GM06990 (cell line): ENCODE measurements around the gene TIE1.

Experiments used
- DNase-seq: peaks from one replicate; pipeline ENCODE4 v3.0.0-alpha.2; 2011; ENCODE audit not compliant: insufficient read length; ENCODE audit errors: extremely low read depth
- H3K27me3 ChIP-seq: replicated peaks from 2 replicates; pipeline ENCODE4 v1.6.0; 2011; ENCODE audit warnings: low read length; ENCODE audit not compliant: control insufficient read depth, insufficient read depth
- H3K36me3 ChIP-seq: 2 replicates; pipeline ENCODE4 v1.5.1; 2011; ENCODE audit warnings: low read length; ENCODE audit not compliant: control insufficient read depth, insufficient read depth
- H3K4me3 ChIP-seq: replicated peaks from 2 replicates; pipeline ENCODE4 v1.5.1; 2011; ENCODE audit warnings: low read depth, mild to moderate bottlenecking, control low read depth, low read length
- TF ChIP-seq, protein P1 (sequence below): IDR thresholded peaks from 2 replicates; pipeline ENCODE4 v1.5.1; 2011; ENCODE audit warnings: low read length, control low read depth, mild to moderate bottlenecking, inconsistent platforms; ENCODE audit not compliant: insufficient read depth, poor library complexity, severe bottlenecking

TIE1 gene

DNA sequence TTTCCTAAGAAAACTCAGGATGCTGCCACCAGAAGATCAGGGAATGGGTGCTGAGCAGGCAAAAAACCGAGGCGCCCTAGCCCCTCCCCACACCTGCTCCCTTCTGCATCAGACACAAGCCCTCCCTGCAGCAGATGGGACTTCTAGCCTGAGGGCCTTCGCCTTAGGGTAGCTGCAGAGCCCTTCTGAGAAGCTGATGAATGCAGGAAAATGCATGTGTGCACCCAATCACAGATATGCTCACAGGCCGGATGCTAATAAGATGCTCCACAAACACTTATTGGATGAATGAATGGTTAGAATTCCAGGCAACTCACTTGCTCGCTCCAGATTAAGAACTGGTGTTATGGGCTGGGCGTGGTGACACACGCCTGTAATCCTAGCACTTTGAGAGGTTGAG lies 8.6 kb upstream of the TIE1 start:
- no peak for DNase-seq
- no peaks in the 10 kb centered on the region for H3K36me3 ChIP-seq
- no peak overlapping the region for H3K4me3 ChIP-seq
- H3K27me3 ChIP-seq: no peaks in the 10 kb centered on the region
- TF ChIP-seq, protein P1, sequence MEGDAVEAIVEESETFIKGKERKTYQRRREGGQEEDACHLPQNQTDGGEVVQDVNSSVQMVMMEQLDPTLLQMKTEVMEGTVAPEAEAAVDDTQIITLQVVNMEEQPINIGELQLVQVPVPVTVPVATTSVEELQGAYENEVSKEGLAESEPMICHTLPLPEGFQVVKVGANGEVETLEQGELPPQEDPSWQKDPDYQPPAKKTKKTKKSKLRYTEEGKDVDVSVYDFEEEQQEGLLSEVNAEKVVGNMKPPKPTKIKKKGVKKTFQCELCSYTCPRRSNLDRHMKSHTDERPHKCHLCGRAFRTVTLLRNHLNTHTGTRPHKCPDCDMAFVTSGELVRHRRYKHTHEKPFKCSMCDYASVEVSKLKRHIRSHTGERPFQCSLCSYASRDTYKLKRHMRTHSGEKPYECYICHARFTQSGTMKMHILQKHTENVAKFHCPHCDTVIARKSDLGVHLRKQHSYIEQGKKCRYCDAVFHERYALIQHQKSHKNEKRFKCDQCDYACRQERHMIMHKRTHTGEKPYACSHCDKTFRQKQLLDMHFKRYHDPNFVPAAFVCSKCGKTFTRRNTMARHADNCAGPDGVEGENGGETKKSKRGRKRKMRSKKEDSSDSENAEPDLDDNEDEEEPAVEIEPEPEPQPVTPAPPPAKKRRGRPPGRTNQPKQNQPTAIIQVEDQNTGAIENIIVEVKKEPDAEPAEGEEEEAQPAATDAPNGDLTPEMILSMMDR: no peak

DNA sequence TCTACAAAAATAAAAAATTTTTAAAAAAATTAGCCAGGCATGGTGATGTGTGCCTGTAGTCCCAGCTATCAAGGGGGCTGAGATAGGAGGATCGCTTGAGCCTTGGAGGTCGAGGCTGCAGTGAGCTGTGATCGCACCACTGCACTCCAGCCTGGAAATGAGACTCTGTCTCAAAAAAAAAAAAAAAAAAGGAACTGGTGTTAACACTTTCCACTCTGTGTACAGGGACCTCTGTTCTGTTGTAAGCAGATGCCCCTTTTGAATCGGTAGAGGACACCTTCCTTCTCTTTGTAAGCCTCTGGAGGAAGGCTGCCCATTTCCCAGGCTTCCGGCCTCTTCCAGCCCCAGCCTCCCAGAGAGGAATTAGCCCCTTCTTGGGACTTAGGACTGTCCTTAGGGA lies 8.1 kb upstream of the TIE1 start:
- no peak for DNase-seq
- TF ChIP-seq, protein P1: no peak
- H3K27me3 ChIP-seq: no peaks in the 10 kb centered on the region
- no peak overlapping the region for H3K4me3 ChIP-seq
- H3K36me3 ChIP-seq: no peaks in the 10 kb centered on the region

DNA sequence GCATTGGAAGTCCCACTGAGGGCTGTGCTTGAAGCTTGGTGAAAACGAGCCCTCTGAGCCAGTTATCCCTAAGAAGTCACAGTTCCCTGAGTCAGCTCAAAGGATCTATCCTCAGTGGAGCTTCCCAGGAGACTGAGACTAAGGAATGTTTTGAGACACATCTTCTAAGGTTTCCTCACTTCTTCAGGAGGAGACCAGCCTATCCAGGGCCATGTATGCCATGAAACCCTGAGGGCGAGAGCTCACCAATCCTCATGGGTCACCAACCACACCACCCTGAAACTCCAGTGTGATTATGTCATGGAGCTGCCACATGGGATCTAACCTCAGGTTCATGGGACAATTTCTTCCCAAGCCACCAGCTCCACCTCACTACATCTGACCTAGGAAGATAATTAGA lies 7.6 kb upstream of the TIE1 start:
- Histone ChIP-seq H3K4me3 (no peak overlapping the region), H3K36me3 (no peaks in the 10 kb centered on the region), H3K27me3 (no peaks in the 10 kb centered on the region)
- TF ChIP-seq, protein P1: no peak
- no peak for DNase-seq

DNA sequence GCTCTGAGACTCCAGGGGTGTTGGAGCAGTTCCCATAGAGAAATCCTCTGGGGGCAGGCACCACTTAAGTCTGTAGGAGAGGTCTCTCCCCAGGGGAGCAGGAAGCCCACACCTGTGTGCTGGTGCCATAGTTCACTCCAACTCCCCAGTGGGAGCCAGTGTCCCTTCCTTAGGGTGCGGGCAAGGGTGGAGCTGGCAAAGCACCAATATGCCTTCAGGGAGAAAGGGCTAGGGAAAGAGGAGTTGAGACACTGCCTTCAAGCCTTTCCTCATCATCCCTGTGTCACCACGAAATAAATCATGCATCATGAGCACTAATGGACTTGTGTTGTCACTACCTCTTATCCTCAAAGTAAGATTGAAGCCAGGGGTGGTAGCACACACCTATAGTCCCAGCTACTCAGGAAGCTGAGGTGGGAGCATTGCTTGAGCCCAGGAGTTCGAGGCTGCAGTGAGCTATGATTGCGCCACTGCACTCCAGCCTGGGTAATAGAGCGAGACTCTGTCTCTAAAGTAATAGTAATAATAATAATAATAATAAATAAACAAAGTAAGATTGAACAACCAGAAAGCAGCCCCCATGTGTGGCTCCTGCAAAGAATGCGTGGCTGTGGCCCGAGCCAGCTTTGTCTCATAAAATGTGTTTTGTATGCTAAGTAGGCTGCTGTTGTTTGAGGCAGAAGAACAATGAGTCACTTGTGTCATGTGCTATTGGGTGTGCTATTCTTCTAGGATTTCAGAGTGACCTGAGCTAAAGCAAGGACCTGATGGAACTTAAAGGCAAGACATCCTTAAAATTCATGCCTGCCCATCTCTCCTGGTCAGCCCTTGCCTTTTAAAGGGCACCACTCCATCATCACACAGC lies 6.7 kb upstream of the TIE1 start:
- no peak for DNase-seq
- H3K4me3 ChIP-seq: no peak overlapping the region
- no peaks in the 10 kb centered on the region for H3K36me3 ChIP-seq
- TF ChIP-seq, protein P1: no peak
- H3K27me3 ChIP-seq: no peaks in the 10 kb centered on the region

DNA sequence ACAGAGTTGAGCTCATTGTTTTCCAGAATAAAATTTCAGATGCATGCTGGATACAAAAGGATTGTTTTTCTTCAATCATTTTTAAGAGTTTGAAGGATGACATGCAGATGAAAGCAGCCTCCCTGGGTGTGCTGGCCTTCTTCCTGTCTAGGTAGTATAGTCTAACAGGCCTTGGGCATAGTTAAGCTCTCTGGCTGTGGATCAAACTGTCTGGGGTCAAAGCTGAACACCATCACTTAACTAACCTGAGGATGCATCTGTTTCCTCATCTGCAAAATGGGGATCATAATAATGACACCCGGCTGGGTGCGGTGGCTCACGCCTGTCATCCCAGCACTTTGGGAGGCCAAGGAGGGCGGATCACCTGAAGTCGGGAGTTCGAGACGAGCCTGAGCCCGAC lies 6.0 kb upstream of the TIE1 start:
- no peak overlapping the region for H3K4me3 ChIP-seq
- DNase-seq: no peak

More for the DNA sequence above, 6.0 kb upstream of the TIE1 start:
- TF ChIP-seq, protein P1: no peak
- no peaks in the 10 kb centered on the region for H3K36me3 ChIP-seq
- no peaks in the 10 kb centered on the region for H3K27me3 ChIP-seq
